GM19463 (cell line): ENCODE results near the gene SKAP1.
"Not testable (repeated sequence)": the region's sequence is repeated elsewhere in the genome, so short reads cannot be mapped to it uniquely, and the experiment has no call there.

Experiments
- ATAC-seq: cut with Tn5 transposase; IDR thresholded peaks from one replicate; pipeline ENCODE4 v1.9.1; 2021; ENCODE audit warnings: mild to moderate bottlenecking, moderate library complexity; ENCODE audit not compliant: unreplicated experiment

Gene SKAP1

DNA sequence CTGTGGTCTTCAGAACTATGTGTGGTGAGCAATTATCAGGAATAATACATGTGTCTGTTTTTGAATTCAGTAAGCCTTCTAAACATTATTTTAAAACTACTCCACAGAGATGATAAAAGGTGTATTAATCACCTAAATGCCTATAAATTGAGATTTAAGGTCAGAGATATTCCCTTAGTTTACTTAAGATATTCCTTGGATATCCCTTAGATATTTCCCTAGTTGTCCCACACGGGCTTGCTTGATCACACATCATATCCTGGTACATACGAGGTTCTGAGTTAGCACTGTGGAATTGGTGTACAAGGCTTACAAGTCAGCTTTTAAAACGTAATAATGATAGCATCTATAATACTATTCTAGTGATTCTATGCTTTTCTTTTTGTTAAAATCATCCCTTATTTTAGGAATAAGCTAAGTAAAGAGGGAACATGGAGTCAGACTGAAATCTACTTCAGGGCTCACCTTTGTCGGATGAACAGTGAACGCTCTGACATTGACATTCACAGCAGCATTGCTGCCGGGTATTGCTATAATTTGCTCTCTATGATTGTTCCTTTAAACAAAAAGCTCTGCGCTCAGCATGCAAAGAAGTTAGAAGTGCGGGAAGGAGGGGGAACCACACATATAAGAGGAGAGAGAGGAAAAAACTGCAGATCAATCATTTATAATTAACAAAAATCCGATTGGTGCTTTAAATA is 136.5 kb downstream of the SKAP1 start:
- ATAC-seq: no peak

DNA sequence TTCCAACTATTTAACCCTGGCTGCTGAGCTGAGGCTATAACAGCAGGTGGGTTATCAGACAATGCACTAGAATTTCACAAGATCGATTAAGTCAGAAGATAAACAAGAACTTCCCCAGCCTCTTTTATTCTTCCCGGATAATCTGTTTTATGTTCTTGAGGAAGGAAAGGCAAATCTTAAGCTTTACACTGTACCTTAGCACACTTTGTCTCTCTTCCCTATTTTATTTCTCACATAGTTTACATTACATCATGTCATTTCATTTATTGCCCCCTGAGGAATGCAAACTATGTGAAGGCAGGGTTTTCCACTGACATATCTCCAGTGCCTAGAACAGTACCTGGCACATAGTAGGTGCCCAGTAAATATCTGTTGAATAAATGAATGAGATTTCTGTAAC is 139.6 kb downstream of the SKAP1 start:
- ATAC-seq: no peak

DNA sequence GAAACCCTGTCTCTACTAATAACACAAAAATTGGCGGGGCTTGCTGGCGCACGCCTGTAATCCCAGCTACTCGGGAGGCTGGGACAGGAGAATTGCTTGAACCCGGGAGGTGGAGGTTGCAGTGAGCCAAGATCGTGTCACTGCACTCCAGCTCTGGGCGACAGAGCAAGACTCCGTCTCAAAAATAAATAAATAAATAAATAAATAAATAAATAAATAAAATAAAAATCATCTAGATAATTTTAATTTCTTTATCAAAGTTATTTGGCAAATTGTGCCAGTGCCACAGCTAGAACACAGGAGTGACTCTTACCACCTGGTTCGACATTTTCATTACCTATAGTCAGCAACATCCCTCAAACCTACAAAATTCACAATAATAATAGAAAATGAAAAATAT is 143.1 kb downstream of the SKAP1 start:
- ATAC-seq: not testable (repeated sequence)

GRCh38 chr17:48285614-48286013 is 144.4 kb downstream of the SKAP1 start:
- ATAC-seq: no peak

- ATAC-seq: no peak
Observed at GRCh38 chr17:48283907-48284306, 146.1 kb downstream of the SKAP1 start.

GRCh38 chr17:48283411-48283810 is 146.6 kb downstream of the SKAP1 start:
- no peak for ATAC-seq

DNA sequence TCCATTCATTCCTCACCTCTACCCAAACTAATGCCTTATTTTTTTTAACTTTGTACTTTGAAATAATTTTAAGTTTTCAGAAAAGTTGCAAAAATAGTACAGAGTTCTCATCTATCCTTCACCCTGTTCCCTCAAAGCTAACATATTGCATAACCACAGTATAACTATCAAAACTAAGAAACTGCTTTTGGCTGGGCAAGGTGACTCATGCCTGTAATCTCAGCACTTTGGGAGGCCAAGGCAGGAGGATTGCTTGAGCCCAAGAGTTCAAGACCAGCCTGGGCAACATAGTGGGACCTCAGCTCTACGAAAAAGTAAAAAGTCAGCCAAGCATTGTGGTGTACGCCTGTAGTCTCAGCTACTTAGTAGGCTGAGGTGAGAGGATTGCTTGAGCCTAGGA is 147.7 kb downstream of the SKAP1 start:
- no peak for ATAC-seq

DNA sequence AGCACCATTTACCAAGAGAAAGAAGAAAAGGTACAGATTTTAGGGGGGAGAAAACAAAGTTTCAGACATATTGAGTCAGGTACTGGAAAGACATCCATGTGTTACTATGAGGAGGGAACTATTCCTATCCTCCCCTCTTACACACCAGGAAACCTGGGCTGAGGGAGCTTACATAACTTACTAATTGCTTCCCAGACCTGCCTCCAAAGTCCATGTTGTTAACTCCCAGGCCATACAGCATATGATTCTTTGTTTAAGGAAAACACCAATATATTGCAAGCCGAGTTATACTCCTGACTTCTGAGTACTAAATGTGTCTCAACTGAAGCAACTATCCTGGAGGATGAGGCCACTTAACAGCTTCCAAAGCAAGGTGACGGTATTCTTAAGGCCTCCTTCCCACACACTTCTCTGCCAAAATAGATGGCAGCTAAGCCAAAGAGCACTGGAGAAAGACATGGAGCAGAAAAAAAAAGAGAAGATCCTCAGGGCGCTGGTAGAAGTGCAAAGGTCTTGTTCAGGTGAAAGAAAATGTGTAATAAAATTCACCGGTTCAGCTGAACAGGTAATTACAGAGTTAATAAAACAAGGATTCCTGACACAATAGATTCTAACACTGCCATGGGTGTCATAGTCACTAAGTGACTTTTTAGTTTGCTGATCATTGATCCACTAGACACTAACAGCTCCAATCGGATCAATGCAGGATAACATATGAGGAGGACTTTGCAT is 151.1 kb downstream of the SKAP1 start:
- no peak for ATAC-seq

GRCh38 chr17:48276776-48277175 is 153.2 kb downstream of the SKAP1 start:
- ATAC-seq: no peak

GRCh38 chr17:48270899-48271298 is 159.1 kb downstream of the SKAP1 start:
- no peak for ATAC-seq

DNA sequence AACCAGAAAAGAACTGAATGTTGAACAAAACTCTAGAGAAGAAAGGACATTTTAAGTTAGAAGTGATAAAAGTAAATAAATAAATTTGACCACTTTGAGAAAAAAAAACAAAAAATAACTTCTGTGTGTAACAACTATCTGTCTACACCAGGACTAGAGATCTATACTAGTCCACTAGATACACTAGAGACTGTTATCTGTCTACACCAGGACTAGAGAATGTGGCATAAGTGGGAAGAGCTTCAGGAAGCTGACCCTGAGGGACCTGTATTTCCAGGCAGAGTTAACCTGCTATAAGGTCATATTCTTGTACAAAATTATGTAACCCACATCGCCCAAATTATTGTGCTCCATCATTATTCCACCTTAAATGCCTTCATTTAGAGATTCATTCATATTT is 160.8 kb downstream of the SKAP1 start:
- no peak for ATAC-seq

DNA sequence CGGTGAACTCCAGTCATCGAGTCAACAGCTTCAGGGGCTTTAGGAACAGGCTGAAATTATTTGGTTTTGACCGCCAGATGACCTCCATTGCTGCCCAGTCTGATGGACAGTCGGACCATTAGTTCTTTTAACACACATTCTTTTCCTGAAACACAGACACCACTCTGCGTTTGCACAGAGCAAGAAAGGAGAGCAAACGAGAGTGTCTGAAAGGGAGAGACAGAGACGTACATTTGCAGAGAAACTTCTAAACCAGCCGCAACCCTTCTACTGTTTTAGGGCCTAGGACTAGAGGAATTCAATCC is 166.3 kb downstream of the SKAP1 start:
- ATAC-seq: no peak

GRCh38 chr17:48262982-48263730 is 166.9 kb downstream of the SKAP1 start:
- no peak for ATAC-seq

- no peak for ATAC-seq
Observed at GRCh38 chr17:48261297-48261880, 168.6 kb downstream of the SKAP1 start.

DNA sequence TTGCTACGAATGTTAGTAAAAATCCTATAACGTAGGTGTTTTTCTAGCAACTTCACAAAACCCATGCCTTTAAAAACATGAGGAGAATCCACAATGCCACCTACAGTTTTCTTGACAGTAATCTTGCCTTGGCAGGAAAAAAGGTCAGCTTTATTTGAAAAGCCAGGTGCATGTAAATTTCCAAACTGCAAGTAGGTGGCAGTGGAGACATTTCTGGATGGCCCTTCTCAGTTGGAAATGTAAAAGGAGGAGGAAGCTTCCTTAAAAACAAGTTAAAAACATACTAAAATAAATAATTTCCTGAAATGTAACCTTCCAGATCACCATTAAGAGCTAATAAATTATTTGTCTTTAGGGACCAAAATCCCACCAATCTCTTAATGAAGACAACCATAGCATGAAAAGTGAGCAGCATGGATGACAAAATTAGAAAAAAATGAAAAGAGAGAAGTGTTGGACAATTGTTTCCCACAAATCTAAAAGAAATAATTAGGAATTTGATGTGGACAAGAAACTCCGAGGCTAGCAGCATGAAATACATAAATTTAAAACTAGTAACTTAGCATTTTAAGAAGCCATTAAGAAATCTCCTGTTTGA is 170.2 kb downstream of the SKAP1 start:
- no peak for ATAC-seq

DNA sequence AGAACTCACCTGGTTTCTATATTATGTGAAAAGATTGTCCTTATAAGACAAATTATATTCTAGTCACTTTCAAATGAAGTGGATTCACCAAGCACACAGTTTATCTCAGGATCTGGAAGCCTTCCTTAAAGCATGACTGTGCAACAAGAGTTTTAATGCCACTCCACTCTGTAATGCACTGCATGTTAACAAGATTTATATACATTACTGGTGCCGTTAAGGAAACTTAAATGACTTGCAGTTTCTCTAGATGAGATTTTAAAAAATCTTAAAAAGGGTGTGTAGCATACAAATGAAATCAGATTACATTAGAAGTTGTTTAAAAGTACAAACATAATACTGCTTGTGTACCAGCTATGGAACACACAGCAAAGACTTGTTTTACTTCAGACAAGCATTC is 171.7 kb downstream of the SKAP1 start:
- no peak for ATAC-seq

DNA sequence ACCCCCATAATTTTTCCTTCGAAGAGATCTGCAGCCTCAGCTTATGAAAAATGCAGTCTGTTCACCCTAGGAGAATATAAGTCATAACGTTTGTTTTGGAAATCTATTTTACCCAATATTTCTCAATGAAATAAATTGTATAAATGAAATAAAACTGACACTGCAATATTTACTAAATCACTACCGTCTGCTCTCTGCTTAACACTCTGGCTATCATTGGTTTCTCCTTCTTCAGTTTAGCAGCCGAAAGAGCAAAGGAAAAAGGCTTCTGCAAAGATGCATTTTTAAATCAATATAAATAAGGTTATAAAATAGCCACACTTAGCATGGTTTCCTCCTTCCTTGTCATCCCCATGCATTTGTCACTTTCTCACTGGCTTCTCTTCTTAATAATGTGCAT is 174.3 kb downstream of the SKAP1 start:
- no peak for ATAC-seq

DNA sequence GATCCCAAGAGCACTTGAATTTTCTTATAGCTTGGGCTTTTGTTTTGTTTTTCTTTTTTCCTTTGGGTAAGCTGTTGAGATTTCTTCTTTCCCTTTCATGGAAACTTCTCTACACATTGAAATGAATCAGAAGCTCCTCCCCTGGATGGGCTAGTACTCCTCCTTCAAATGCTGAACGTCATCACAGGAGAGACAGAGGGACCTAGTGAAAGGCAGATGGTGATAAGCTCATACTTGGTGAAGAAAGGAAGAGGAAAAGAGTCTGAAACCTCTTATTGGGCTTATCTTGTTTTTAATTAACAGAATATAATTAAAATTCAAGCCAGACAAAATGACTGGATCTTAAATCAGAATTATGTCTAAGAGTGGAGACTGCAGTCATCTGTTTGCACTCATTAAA is 175.1 kb downstream of the SKAP1 start:
- no peak for ATAC-seq

DNA sequence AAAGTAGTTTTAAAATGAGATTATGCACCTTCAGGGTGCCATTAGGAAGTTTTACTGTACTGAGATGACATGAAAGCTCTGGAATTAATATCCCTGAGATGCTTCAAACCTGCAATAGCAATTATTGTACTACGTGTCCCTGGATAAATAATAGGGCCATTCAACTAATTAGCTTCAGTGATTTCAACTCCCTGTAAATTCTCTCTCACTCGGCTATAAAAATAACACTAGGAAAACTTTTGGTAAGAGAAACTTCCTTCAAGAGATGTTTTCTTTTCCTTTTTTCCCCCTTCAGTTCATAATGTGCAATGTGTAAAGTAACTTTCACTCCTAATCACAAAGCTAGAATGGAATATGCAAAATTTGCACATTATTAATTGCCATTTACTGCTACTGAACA is 176.0 kb downstream of the SKAP1 start:
- ATAC-seq: no peak

- ATAC-seq: no peak
Observed at GRCh38 chr17:48251950-48252349, 178.1 kb downstream of the SKAP1 start.

GRCh38 chr17:48250949-48251348 is 179.1 kb downstream of the SKAP1 start:
- no peak for ATAC-seq
